SU-DHL-6 (cell line): ENCODE results near the gene GABBR1.

Experiments used
- EZH2phosphoT487 ChIP-seq: fragments of 200-600 bp; sonication (generic), shearing (Covaris generic); conservative IDR thresholded peaks from 2 replicates; pipeline ENCODE4 v1.6.1; 2018; ENCODE audit warnings: mild to moderate bottlenecking, antibody characterized with exemption, low read length, moderate library complexity, mixed read lengths
- TF ChIP-seq, protein P1 (sequence below): fragments of 200-600 bp; sonication (generic); IDR thresholded peaks from one replicate; pipeline ENCODE4 v1.5.1; 2017; ENCODE audit warnings: antibody characterized with exemption, mild to moderate bottlenecking, low read length, moderate library complexity; ENCODE audit not compliant: insufficient read depth, poor library complexity, severe bottlenecking

DNA sequence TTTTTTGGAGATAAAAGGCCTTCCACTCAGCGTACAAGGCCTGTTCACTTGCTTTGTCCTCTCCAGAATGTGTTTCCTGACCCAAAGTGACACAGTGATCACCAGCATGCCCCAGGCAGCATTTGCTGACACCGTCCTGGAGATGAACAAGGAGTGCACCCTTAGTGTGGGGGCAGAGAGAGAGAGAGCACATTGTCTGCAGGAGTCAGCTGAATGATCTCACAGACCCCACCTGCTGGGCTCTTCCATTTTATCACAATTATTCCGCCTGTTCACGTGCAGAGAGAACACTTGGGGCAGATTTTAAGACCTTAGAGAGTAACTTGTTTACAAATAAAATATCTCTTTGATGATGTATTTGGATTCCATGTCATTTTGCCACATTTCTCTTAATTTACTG is 122.8 kb downstream of the GABBR1 start:
- TF ChIP-seq, protein P1, sequence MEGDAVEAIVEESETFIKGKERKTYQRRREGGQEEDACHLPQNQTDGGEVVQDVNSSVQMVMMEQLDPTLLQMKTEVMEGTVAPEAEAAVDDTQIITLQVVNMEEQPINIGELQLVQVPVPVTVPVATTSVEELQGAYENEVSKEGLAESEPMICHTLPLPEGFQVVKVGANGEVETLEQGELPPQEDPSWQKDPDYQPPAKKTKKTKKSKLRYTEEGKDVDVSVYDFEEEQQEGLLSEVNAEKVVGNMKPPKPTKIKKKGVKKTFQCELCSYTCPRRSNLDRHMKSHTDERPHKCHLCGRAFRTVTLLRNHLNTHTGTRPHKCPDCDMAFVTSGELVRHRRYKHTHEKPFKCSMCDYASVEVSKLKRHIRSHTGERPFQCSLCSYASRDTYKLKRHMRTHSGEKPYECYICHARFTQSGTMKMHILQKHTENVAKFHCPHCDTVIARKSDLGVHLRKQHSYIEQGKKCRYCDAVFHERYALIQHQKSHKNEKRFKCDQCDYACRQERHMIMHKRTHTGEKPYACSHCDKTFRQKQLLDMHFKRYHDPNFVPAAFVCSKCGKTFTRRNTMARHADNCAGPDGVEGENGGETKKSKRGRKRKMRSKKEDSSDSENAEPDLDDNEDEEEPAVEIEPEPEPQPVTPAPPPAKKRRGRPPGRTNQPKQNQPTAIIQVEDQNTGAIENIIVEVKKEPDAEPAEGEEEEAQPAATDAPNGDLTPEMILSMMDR: no peak
- no peak for TF ChIP-seq EZH2phosphoT487
